Measurements from ENCODE around the gene SV2C.
"Not testable (repeated sequence)": the region's sequence is repeated elsewhere in the genome, so short reads cannot be mapped to it uniquely, and the experiment has no call there.

Gene SV2C

GRCh38 chr5:76083555-76084495 lies 642 bp downstream of the SV2C start:
- DNase-seq (ENCODE audit: low read depth in 2 of 2) = peak in 1 of 2 donors; percentile 4
- H3K4me3 ChIP-seq (replicated peaks in 1 of 2; ENCODE audit: low read depth in 2 of 2, low read length in 2 of 2) = no peak overlapping the region
- TF ChIP-seq, protein P1, sequence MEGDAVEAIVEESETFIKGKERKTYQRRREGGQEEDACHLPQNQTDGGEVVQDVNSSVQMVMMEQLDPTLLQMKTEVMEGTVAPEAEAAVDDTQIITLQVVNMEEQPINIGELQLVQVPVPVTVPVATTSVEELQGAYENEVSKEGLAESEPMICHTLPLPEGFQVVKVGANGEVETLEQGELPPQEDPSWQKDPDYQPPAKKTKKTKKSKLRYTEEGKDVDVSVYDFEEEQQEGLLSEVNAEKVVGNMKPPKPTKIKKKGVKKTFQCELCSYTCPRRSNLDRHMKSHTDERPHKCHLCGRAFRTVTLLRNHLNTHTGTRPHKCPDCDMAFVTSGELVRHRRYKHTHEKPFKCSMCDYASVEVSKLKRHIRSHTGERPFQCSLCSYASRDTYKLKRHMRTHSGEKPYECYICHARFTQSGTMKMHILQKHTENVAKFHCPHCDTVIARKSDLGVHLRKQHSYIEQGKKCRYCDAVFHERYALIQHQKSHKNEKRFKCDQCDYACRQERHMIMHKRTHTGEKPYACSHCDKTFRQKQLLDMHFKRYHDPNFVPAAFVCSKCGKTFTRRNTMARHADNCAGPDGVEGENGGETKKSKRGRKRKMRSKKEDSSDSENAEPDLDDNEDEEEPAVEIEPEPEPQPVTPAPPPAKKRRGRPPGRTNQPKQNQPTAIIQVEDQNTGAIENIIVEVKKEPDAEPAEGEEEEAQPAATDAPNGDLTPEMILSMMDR (IDR thresholded peaks at IDR 0.05; ENCODE audit: low read depth, low read length) = no peak

GRCh38 chr5:76084496-76085242 lies 1.5 kb downstream of the SV2C start:
- TF ChIP-seq, protein P1 (IDR thresholded peaks at IDR 0.05; ENCODE audit: low read depth, low read length) = no peak

GRCh38 chr5:76085243-76085579 lies 2.0 kb downstream of the SV2C start:
- H3K4me3 ChIP-seq (replicated peaks in 1 of 2; ENCODE audit: low read depth in 2 of 2, low read length in 2 of 2) = no peak overlapping the region
- TF ChIP-seq, protein P1 (IDR thresholded peaks at IDR 0.05; ENCODE audit: low read depth, low read length) = no peak
- DNase-seq (ENCODE audit: low read depth in 2 of 2) = peak in 1 of 2 donors; percentile 16

More at GRCh38 chr5:76084496-76085242, 1.5 kb downstream of the SV2C start:
- no peak overlapping the region for H3K4me3 ChIP-seq (replicated peaks in 1 of 2; ENCODE audit: low read depth in 2 of 2, low read length in 2 of 2)
- peak in 1 of 2 donors; percentile 2 for DNase-seq (ENCODE audit: low read depth in 2 of 2)

DNA sequence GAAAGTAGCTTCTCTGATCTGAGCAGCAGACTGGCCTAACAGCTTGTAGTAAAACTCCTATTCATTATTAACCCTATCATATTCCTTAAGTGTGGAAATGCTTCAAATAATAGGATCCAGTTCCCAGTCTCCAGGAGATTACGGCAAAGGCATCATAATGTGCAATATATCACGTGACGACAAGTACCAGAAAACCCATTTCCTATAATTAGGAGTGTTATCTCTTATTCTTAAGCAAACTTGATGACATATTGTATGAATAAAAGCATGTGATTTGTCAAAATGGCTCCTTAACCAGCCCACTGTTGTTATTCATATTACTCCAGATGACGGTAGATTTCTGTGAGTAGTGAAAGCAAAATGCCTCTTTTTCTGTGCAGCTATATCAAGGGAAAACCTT lies 2.9 kb downstream of the SV2C start:
- no peak overlapping the region for H3K4me3 ChIP-seq (replicated peaks in 1 of 2; ENCODE audit: low read depth in 2 of 2, low read length in 2 of 2)
- TF ChIP-seq, protein P1 (IDR thresholded peaks at IDR 0.05; ENCODE audit: low read depth, low read length) = no peak
- no peak for DNase-seq (ENCODE audit: low read depth in 2 of 2)

DNA sequence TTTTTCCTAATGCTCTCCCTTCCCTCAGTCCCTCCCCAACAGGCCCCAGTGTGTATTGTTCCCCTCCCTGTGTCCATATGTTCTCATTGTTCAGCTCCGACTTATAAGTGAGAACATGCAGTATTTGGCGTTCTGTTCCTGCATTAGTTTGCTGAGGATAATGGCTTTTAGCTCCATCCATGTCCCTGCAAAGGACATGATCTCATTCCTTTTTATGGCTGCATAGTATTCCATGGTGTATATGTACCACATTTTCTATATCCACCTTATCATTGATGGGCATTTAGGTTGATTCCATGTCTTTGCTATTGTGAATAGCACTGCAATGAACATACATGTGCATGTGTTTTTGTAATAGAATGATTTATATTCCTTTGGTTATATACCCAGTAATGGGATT lies 6.0 kb downstream of the SV2C start:
- H3K4me3 ChIP-seq (replicated peaks in 1 of 2; ENCODE audit: low read depth in 2 of 2, low read length in 2 of 2); DNase-seq (ENCODE audit: low read depth in 2 of 2): not testable (repeated sequence)

GRCh38 chr5:76091351-76091750 lies 8.2 kb downstream of the SV2C start:
- DNase-seq (ENCODE audit: low read depth in 2 of 2) = no peak
- TF ChIP-seq, protein P1 (IDR thresholded peaks at IDR 0.05; ENCODE audit: low read depth, low read length) = no peak
- no peak overlapping the region for H3K4me3 ChIP-seq (replicated peaks in 1 of 2; ENCODE audit: low read depth in 2 of 2, low read length in 2 of 2)

- DNase-seq (ENCODE audit: low read depth in 2 of 2) = no peak
- TF ChIP-seq, protein P1 (IDR thresholded peaks at IDR 0.05; ENCODE audit: low read depth, low read length) = no peak
- no peak overlapping the region for H3K4me3 ChIP-seq (replicated peaks in 1 of 2; ENCODE audit: low read depth in 2 of 2, low read length in 2 of 2)
These were observed 16.1 kb downstream of the SV2C start for GRCh38 chr5:76099286-76099702.

Data from cardiac fibroblast (primary cell).